ENCODE results near the gene GPX2.

The GPX2 gene

DNA sequence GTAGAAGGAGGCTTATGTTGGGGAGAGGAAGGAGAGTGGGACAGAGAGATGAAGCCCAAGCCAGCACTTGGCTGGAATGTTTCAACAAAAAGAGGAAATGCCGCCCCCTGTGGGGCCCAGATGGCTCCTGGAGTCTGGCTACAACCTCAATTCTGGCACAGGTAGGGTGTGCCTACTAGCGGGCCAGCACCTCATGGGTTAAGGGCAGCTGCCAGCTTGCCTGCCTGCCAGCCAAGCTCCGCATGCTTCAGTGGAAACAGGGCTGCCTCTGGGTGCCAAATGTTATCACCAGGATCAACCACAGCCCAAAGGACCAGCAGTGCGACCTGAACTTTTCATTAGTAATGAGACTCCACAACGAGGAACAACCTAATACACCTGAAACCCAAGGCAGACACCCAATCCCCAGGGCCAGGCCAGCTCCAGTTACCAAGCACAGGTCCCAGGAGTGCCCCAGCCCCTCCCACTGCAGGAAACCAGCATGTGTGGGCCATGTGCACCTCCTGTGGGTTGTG, 18.3 kb upstream of the GPX2 start:
- no peak for DNase-seq (ENCODE audit: low spot score)

- no peak for DNase-seq (ENCODE audit: low spot score)
Measured at GRCh38 chr14:64958743-64959142, 16.2 kb upstream of the GPX2 start.

DNA sequence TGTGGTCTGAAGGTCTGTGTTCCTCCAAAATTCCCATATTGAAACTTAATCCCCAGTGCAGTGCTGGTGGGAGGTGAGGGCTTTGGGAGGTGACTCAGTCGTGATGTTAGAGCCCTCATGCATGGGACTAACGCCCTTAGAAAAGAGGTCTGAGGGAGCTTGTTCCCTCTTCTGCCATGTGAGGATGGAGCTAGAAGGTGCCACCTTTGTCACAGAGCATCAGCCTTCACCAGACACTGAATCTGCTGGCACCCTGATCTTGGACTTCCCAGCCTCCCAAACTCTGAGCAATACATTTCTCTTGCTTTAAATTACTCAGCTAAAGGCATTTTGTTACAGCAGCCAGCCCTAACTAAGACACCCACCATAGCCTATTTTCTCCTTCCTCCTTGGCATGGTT, 15.7 kb upstream of the GPX2 start:
- DNase-seq (ENCODE audit: low spot score) = no peak

DNA sequence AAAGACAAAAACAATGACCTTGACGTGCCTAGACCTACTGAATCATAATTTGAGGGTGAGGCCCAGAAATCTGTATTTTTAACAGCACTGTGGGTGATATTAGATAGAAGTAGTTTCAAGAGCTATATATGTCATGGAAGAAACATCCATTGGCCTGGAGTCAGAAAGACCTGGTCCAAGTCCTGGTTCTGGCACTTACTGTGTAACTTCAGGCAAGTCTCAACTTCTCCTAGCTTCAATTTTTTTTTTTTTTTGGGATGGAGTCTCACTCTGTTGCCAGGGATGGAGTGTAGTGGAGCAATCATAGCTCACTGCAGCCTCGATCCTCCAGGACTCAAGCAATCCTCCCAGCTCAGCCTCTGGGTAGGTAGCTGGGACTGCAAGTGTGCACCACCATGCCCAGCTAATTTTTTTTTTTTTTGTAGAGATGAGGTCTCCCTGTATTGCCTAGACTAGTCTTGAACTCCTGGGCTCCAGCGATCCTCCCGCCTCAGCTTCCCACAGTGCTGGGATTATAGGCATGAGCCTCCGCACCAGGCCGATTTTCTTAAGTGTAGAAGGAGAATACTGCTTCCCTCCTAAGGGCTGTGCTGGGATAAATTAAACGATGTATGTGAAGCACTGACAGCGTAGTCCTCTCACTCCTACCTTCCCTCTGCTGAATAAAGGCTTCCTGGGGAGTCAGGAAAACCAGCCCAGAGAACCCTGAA, 14.3 kb upstream of the GPX2 start:
- DNase-seq (ENCODE audit: low spot score) = no peak

GRCh38 chr14:64955297-64955696, 12.8 kb upstream of the GPX2 start:
- peak; percentile 46 for DNase-seq (ENCODE audit: low spot score)

DNA sequence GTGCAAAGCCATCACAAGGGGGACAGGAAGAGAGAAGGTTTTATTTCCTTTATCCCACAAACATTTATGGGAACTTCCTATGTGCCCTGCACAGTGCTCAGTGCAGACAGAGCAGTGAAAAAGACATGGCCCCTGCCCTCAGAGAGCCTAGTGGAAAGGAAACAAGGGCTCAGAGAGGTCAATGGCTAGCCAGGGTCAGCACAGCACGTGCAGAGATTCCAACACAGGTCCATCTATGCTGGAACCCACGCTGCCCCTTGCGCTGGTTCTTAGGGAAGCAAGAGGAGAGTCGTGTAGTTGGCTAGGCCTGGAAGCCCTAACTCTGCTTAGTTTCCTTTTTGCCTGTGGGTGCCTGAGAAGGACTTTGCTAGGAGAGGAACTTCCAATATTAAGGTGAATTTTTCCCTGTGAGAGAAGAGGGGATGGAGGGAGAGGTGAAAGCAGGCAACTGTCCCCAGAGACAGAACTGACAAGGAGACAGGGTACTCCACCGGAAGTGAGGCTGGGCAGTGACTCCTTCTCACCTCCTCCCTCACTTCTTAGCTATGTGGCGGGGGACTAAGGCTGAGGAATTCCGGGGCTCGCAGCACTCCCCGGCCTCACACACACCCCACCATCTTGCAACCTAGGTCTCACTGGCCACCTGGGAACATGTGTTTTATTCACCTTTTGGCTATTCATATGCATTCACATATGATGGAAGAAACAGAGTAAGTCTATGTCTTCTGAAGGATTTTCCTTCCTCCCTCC, 12.1 kb upstream of the GPX2 start:
- peak; percentile 42 for DNase-seq (ENCODE audit: low spot score)

DNA sequence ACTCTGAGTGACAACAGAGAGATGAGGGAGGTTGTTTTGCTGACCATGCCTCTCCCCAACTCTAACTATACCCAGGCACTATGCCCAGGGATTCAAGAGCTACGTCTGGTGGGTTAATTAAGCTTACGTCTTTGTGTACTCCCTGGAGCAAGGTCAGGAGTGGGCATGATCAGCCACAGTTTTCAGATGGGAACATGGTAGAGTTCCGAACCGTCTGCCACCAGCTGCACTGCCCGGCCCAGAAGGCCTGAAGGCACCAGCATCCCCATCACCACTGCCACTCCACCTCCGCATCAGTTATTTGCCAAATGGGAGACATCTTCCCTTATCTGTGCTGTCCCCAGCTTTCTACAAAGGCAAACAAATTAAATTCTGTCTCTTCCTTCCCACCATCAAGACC, 11.1 kb upstream of the GPX2 start:
- DNase-seq (ENCODE audit: low spot score) = no peak

- no peak for DNase-seq (ENCODE audit: low spot score)
Measured at GRCh38 chr14:64953310-64953654, 10.7 kb upstream of the GPX2 start.

GRCh38 chr14:64952598-64953309, 10.2 kb upstream of the GPX2 start:
- no peak for DNase-seq (ENCODE audit: low spot score)

- no peak for DNase-seq (ENCODE audit: low spot score)
Measured at GRCh38 chr14:64951724-64952123, 9.2 kb upstream of the GPX2 start.

DNA sequence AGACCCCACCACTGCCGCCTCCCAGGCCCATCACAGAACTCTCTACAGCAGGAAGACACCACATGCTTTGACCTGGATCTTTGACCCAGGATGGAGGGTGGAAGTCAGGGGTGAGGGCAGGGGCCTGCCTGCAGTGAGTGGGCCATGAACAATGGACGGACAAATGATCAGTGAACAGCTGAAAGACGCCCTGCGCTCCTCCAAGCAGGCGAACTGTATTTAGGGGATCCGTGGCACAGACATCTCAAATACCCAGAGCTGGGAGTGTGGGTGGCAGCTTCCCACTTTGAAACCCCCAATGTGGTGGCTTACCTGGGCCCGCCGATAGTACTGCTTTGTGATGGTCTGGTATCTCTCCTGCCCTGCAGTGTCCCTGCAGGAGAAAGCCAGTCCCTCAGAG, 8.7 kb upstream of the GPX2 start:
- DNase-seq (ENCODE audit: low spot score) = no peak

DNA sequence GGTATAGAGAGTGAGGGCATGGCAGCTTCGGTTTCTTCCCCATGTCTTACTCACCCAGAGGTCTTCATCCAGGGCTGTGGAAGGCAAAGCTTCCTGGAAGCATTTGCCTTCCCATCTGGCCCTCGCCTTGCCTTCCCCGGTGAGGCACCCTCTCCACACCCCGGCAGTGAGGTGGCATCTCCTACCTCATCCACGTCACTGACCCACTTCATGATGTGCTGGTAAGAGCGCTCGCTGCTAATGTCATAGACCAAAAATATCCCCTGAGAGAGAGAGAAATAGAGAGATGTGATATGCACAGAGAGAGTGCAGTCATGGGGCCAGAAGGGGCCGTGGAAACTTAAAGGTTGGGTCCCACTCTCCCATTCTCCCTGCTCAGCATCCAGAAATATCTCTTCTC, 8.3 kb upstream of the GPX2 start:
- DNase-seq (ENCODE audit: low spot score) = no peak

DNA sequence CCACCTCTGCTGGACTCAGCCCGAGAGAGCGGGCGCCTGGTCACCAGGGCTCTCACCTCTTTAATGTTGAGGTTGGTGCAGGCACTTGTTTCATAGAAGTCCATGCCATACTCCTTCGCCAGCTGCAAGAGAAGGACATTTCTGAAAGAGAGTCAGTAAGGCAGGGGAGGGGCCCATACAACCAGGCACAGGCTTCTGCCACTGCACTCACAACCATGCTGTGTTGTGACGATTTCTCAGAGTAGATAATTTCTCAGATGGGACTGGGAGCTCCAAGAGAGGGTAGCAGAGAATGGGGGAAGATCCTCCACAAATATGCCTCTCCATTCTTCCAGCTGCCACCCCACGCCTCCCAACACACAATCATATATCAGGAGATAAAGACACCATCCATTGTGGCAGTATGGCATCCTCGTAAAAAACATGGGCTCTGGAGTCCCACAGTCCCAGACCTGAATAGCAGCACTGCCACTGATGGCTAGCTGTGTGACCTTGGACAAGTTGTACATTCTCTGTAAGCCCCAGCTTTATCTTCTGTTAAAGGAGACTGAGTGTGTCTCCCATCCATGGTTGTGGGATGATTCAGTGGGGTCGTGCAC, 6.2 kb upstream of the GPX2 start:
- DNase-seq (ENCODE audit: low spot score) = no peak

DNA sequence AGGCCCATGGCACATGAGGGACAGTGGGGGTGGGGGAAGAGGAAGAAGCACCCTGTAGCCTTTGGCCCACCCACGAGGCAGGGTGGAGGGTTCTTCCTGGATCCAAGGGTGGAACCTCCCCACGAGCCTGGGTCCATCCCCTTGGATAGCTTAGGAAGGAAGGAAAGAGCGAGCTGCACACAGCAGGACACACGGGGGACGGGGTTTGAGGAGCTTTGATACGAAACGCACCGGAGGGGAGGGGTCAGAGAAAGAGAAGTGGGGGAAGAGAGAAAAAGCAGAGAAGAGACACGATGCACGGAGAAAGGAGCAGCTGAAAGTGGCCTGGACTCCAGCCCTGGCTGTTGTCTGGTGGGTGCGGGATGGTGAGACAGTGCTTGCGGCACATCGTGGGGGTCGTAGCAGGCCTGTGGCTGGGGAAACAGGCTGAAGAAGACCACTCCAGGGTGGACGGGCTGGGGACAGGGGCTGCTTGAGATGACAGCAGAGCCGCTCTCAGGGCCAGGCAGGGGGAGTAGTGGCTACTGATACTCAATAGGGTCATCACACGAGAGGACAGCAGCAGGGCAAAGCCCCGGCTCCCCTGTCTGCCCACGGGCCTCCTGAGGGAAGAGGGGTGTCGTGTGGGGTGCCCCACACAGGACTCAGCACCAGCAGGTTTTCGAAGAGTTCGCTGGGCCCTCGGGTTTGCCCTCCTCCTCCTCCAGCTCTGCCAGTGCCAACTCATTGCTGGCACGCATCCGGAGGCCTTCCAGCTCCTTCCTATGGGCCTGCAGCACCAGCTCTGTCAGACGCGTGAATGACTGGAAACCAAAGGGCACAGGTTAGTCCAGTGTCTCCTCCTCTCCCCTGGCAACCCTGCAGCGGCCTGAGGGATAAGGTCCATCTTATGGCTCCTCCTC, 5.4 kb upstream of the GPX2 start:
- no peak for DNase-seq (ENCODE audit: low spot score)

DNA sequence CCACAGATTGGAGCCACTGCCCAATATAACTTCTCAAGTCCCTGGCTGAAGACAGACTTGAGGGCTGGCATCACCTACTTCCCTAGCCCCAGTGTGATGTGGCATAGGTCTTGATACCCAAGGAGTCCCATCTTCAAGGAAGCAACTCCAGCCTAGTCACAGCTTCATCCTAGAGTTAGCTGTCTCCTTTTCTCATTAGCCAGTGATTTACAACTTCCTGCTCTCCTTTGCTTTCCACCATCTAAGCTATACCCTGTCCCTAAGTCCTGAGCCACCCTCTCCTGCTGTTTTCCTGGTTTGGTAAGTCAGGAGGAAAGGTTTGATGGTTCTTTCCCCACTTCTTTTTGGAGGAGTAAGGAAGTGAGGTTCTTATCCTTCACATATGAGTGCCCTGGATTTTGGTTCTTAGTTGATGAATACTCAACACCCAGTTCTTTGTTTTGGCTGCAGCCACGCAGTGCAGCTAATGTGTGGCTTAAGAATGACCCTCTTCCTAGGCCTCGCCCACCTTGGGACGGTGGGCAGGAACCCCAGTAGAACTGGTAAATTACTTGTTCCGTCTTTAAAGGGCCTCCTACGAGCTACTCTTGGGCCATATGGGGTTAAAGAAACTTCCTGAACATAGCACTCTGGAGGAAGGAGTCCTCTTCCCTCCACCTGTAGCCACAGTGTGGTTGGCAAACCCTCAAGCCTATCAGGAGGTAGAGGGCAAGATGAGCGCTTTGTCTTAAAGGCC, 3.9 kb upstream of the GPX2 start:
- no peak for DNase-seq (ENCODE audit: low spot score)

DNA sequence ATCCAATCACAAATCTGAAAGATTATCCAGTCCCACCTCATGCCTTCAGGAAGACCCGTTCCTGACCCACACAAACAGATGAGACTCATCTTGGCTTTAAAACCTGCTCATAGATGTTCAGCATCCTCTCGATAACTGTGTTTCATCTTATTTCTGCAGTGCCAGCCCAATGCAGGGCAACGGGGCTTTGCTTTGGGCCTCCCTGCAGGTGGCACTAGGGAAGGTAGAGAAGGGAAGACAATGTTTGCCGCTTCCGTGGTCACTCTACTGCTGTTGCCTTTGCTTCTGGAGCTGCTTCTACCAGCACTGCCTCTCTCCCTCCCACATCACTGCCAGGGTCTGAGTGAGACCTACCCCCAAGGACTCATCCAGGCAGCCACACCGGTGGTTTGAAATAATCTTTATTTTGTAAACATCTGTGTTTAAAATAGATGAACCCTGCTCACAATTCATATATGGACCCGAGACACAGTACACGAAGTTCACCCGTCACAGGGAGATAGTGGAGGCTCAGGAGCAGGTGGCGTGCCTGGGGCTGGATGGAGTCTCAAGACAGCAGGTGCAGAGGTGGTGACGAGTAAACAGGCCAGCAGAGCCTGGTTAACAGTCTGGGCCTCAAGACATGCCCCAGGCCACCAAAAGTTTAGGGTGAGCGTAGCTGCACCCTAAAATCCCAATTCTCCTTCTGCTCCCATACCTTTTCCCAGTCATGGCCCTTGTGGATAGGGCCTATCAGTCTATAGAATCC, 3.1 kb upstream of the GPX2 start:
- DNase-seq (ENCODE audit: low spot score) = no peak

DNA sequence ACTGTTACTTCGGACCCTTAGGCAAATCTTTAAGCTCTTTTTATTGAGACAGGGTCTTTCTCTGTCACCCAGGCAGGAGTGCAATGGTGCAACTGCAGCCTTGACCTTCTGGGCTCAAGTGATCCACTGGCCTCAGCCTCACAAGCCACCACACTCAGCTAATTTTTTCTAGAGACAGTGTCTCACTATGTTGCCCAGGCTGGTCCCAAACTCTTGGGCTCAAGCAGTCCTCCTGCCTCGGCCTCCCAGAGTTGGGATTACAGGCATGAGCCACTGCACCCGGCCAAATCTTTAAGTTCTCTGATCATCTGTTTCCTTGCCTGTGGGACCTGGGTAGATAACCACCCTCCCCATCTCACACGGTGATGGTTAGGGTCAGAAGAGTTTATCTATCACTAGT, 2.3 kb upstream of the GPX2 start:
- DNase-seq (ENCODE audit: low spot score) = no peak

DNA sequence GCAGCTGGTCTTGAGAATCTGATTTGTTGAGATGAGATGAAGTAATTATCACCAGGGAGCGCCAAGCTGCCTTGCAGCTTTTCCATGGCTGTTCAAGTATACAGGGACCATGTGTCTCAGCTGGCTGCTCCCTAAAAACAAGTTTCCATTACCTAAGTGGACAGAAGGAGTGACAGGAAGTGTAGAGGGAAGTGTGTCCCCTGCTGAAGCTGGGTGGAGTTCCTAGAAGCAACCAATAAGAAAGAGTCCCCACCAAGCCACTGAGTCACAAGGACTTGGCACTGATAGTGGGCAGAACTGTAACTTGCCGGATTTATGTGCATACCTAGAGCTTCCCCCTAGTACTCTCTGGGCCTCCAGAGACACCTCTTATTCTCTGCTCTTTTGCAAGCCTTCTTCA, 1.5 kb upstream of the GPX2 start:
- no peak for DNase-seq (ENCODE audit: low spot score)

- DNase-seq (ENCODE audit: low spot score) = no peak
Measured at GRCh38 chr14:64943556-64943955, 1.0 kb upstream of the GPX2 start.

- no peak for DNase-seq (ENCODE audit: low spot score)
Measured at GRCh38 chr14:64940336-64940910, 2.1 kb downstream of the GPX2 start.
